Mesothelial cell of epicardium (in vitro differentiated cells): ENCODE measurements around the gene TOGARAM2. TPM values are rescaled to one million over a fixed set of nuclear protein-coding genes. Genes with fewer than 3 reads are reported as not detected.

Experiments
- DNase-seq, 2 experiments: peaks; one replicate each; pipeline ENCODE4 v3.0.0; 2021; ENCODE audit warnings: low spot score in 2 of 2; ENCODE audit not compliant: unreplicated experiment in 2 of 2
- H3K27ac Mint-ChIP-seq: 2 replicates; pipeline ENCODE4 v1.8.0; 2021; ENCODE audit warnings: mixed read lengths
- H3K27me3 Mint-ChIP-seq: 2 replicates; pipeline ENCODE4 v1.8.0; 2021; ENCODE audit warnings: low read depth, mixed read lengths
- H3K36me3 Mint-ChIP-seq: 2 replicates; pipeline ENCODE4 v1.8.0; 2021; ENCODE audit warnings: mixed read lengths
- H3K4me1 Mint-ChIP-seq: 2 replicates; pipeline ENCODE4 v1.8.0; 2021; ENCODE audit warnings: mixed read lengths
- H3K4me3 Mint-ChIP-seq: 2 replicates; pipeline ENCODE4 v1.8.0; 2021; ENCODE audit warnings: mild to moderate bottlenecking, moderate library complexity, mixed read lengths
- H3K9me3 Mint-ChIP-seq: 2 replicates; pipeline ENCODE4 v1.8.0; 2021; ENCODE audit warnings: mixed read lengths
- CTCF ChIP-seq: fragments of 200-600 bp; sonication (generic); IDR thresholded peaks from one replicate; pipeline ENCODE4 v1.5.0; 2021; ENCODE audit warnings: antibody characterized with exemption; ENCODE audit not compliant: unreplicated experiment
- total RNA-seq: library from RNA; stranded (reverse); gene quantifications from 3 replicates; pipeline ENCODE4 v1.2.1, GENCODE V29; 2021

TOGARAM2 gene
- total RNA-seq, 1 donor from 2014 or later, result 0.40 TPM

GRCh38 chr2:29047083-29047845, 66.2 kb downstream of the TOGARAM2 start:
- DNase-seq, result no peak
- TF ChIP-seq CTCF, result no peak
- H3K27me3 Mint-ChIP-seq, result no peaks in the 10 kb centered on the region
- H3K4me3 Mint-ChIP-seq, result no peak overlapping the region
- no peaks in the 10 kb centered on the region for H3K9me3 Mint-ChIP-seq
- peaks cover 14% of the 10 kb centered on the region for H3K4me1 Mint-ChIP-seq
- H3K27ac Mint-ChIP-seq, result no peak overlapping the region
- no peaks in the 10 kb centered on the region for H3K36me3 Mint-ChIP-seq

- Mint-ChIP-seq H3K27me3 (no peaks in the 10 kb centered on the region), H3K27ac (no peak overlapping the region), H3K9me3 (no peaks in the 10 kb centered on the region), H3K4me1 (peaks cover 15% of the 10 kb centered on the region), H3K4me3 (no peak overlapping the region), H3K36me3 (no peaks in the 10 kb centered on the region)
- no peak for DNase-seq
- TF ChIP-seq CTCF, result no peak
Measured at GRCh38 chr2:29050591-29050990, 69.5 kb downstream of the TOGARAM2 start.

- Mint-ChIP-seq H3K27ac (no peak overlapping the region), H3K27me3 (no peaks in the 10 kb centered on the region), H3K4me1 (peaks cover 19% of the 10 kb centered on the region), H3K9me3 (no peaks in the 10 kb centered on the region), H3K4me3 (no peak overlapping the region), H3K36me3 (no peaks in the 10 kb centered on the region)
- TF ChIP-seq CTCF, result no peak
- DNase-seq, result no peak
Measured at GRCh38 chr2:29051730-29052129, 70.6 kb downstream of the TOGARAM2 start.

GRCh38 chr2:29052807-29053206, 71.7 kb downstream of the TOGARAM2 start:
- Mint-ChIP-seq H3K27me3 (no peaks in the 10 kb centered on the region), H3K9me3 (no peaks in the 10 kb centered on the region), H3K27ac (no peak overlapping the region), H3K36me3 (no peaks in the 10 kb centered on the region), H3K4me1 (peaks cover 19% of the 10 kb centered on the region), H3K4me3 (no peak overlapping the region)
- TF ChIP-seq CTCF, result no peak
- no peak for DNase-seq

GRCh38 chr2:29053223-29053622, 72.1 kb downstream of the TOGARAM2 start:
- H3K9me3 Mint-ChIP-seq, result no peaks in the 10 kb centered on the region
- DNase-seq, result no peak
- no peak overlapping the region for H3K4me3 Mint-ChIP-seq
- TF ChIP-seq CTCF, result no peak
- peaks cover 19% of the 10 kb centered on the region for H3K4me1 Mint-ChIP-seq
- H3K27me3 Mint-ChIP-seq, result no peaks in the 10 kb centered on the region
- no peaks in the 10 kb centered on the region for H3K36me3 Mint-ChIP-seq
- no peak overlapping the region for H3K27ac Mint-ChIP-seq
